A673 (cell line): Measurements from ENCODE around the gene LPP. TPM values are rescaled to one million over a fixed set of nuclear protein-coding genes. Genes with fewer than 3 reads are reported as not detected.

Source experiments
- BruUV-seq: library from RNA; stranded (reverse); fragments of 400-500 nt; replicated peaks from 2 replicates; lab custom pipeline; 2021; lab: Mats Ljungman, UMichigan
- CTCF ChIA-PET: fragments of 300-600 bp; sonication (Branson Sonifier 250); formaldehyde crosslinking; loops from one replicate; lab custom pipeline; 2022; ENCODE audit warnings: antibody characterized with exemption; lab: Charles Lee
- POLR2A ChIA-PET: fragments of 300-600 bp; sonication (Branson Sonifier 250); formaldehyde crosslinking; loops from one replicate; lab custom pipeline; 2022; ENCODE audit warnings: antibody characterized with exemption; ENCODE audit not compliant: low non-redundant PET; lab: Charles Lee
- DNase-seq: peaks from one replicate; pipeline ENCODE4 v3.0.0-alpha.2; 2015; ENCODE audit warnings: low spot score
- H3K27ac ChIP-seq: fragments of 200-600 bp; sonication (generic); 2 replicates; pipeline ENCODE4 v1.5.1; 2016; ENCODE audit warnings: mixed run types, low read depth, mild to moderate bottlenecking, mixed read lengths, antibody characterized with exemption, low read length; ENCODE audit not compliant: poor library complexity, severe bottlenecking
- H3K27me3 ChIP-seq: fragments of 200-600 bp; sonication (generic); replicated peaks from 2 replicates; pipeline ENCODE4 v1.6.1; 2017; ENCODE audit warnings: mixed run types, low read depth, mild to moderate bottlenecking, mixed read lengths, antibody characterized with exemption, low read length; ENCODE audit not compliant: insufficient read depth, poor library complexity
- H3K36me3 ChIP-seq: fragments of 200-600 bp; sonication (generic); 2 replicates; pipeline ENCODE4 v1.6.1; 2016; ENCODE audit warnings: mixed run types, mild to moderate bottlenecking, mixed read lengths, antibody characterized with exemption, low read length; ENCODE audit not compliant: insufficient read depth, poor library complexity, severe bottlenecking
- H3K4me1 ChIP-seq: fragments of 200-600 bp; sonication (generic); 2 replicates; pipeline ENCODE4 v1.6.1; 2017; ENCODE audit warnings: mixed run types, mild to moderate bottlenecking, mixed read lengths, antibody characterized with exemption, low read length; ENCODE audit not compliant: insufficient read depth, poor library complexity, severe bottlenecking
- H3K4me3 ChIP-seq: fragments of 200-600 bp; sonication (generic); 2 replicates; pipeline ENCODE4 v1.5.1; 2016; ENCODE audit warnings: low read depth, mixed run types, mild to moderate bottlenecking, mixed read lengths, low read length; ENCODE audit not compliant: poor library complexity, severe bottlenecking
- H3K9me3 ChIP-seq: fragments of 200-600 bp; sonication (generic); 2 replicates; pipeline ENCODE4 v1.6.1; 2016; ENCODE audit warnings: mixed run types, low read depth, mild to moderate bottlenecking, mixed read lengths, antibody characterized with exemption, low read length; ENCODE audit not compliant: poor library complexity, severe bottlenecking
- EZH2 ChIP-seq: fragments of 200-600 bp; sonication (generic); IDR thresholded peaks from 2 replicates; pipeline ENCODE4 v1.6.1; 2017; ENCODE audit warnings: borderline replicate concordance, low read depth, mild to moderate bottlenecking, mixed read lengths, antibody characterized with exemption, low read length; ENCODE audit not compliant: poor library complexity, severe bottlenecking
- intact Hi-C: fragments of 100-400 bp; cut with micrococcal nuclease; formaldehyde crosslinking; loops from one replicate; pipeline ENCODE4 v1.10.0; 2022; ENCODE audit not compliant: unreplicated experiment
- total RNA-seq: library from RNA; stranded (reverse); gene quantifications from 2 replicates; pipeline ENCODE4 v1.2.3, GENCODE V29; 2021
- TF ChIP-seq, protein P1 (sequence below): fragments of 300-800, 200-600 bp; sonication (generic); conservative IDR thresholded peaks from 2 replicates; pipeline ENCODE4 v1.5.1; 2017; ENCODE audit warnings: low read depth, mild to moderate bottlenecking, antibody characterized with exemption, low read length, moderate library complexity, mixed read lengths

Gene LPP
- total RNA-seq, 1 experiment from 2014 or later: 39.7 TPM

DNA sequence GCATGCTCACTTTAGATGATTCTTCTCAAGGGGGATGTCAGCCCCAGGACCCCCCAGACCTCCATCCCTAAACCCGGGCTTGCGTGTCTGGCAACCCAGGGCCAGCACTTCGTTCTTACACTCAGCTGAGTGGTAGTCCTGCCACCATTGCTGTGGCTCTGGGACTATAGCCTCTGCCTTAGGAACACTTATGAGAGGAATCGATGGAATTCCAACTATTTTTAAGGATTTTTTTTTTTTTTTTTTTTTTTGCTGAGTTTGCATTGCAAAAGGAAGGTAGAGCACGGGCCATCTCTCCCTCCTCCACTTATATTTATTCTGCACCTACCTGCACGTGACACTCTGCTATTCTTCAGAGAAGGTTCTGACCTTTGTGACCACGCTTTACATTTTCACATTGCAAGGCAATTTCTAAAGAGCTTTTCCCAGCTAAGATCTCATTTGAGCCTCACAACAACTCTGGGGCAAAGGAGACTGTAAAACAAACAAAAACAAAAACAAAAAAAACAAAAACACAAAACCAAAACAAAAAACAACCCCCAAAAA lies 113.9 kb downstream of the LPP start:
- no TSS peak for BruUV-seq

DNA sequence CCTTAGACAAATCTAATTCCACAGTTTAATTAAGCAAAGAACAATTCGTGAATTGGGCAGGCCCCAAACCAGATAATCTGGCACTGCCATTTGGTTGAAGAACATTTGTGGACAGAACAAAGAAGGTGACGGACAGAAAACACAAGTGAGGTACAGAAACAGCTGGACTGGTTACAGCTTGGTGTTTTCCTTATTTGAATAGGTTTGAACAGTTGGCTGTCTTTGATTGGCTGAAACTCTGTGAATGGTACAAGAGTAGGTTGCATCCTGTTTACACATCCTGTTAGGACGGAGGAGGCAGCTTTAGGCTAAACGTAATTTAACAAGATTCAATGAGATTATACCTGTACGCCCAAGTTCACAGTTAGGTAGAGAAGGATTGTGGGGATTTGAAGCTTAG lies 114.4 kb downstream of the LPP start:
- no peak for DNase-seq
- Histone ChIP-seq H3K4me3 (no peak overlapping the region), H3K36me3 (no peaks in the 10 kb centered on the region), H3K9me3 (no peaks in the 10 kb centered on the region), H3K27me3 (no peaks in the 10 kb centered on the region), H3K27ac (no peak overlapping the region), H3K4me1 (peaks cover 5% of the 10 kb centered on the region)
- intact Hi-C loops: no loop called here
- ChIA-PET POLR2A (no interaction called here), CTCF (no interaction called here)
- TF ChIP-seq, protein P1, sequence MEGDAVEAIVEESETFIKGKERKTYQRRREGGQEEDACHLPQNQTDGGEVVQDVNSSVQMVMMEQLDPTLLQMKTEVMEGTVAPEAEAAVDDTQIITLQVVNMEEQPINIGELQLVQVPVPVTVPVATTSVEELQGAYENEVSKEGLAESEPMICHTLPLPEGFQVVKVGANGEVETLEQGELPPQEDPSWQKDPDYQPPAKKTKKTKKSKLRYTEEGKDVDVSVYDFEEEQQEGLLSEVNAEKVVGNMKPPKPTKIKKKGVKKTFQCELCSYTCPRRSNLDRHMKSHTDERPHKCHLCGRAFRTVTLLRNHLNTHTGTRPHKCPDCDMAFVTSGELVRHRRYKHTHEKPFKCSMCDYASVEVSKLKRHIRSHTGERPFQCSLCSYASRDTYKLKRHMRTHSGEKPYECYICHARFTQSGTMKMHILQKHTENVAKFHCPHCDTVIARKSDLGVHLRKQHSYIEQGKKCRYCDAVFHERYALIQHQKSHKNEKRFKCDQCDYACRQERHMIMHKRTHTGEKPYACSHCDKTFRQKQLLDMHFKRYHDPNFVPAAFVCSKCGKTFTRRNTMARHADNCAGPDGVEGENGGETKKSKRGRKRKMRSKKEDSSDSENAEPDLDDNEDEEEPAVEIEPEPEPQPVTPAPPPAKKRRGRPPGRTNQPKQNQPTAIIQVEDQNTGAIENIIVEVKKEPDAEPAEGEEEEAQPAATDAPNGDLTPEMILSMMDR: no peak
- TF ChIP-seq EZH2: no peak
- BruUV-seq: no TSS peak

More for the DNA sequence above, 113.9 kb downstream of the LPP start:
- H3K27ac ChIP-seq: no peak overlapping the region
- H3K36me3 ChIP-seq: no peaks in the 10 kb centered on the region
- no peaks in the 10 kb centered on the region for H3K9me3 ChIP-seq
- peaks cover 10% of the 10 kb centered on the region for H3K4me1 ChIP-seq
- H3K27me3 ChIP-seq: no peaks in the 10 kb centered on the region
- ChIA-PET POLR2A (no interaction called here), CTCF (no interaction called here)
- no peak for DNase-seq
- TF ChIP-seq EZH2: no peak
- TF ChIP-seq, protein P1: no peak
- intact Hi-C loops: no loop called here
- no peak overlapping the region for H3K4me3 ChIP-seq

DNA sequence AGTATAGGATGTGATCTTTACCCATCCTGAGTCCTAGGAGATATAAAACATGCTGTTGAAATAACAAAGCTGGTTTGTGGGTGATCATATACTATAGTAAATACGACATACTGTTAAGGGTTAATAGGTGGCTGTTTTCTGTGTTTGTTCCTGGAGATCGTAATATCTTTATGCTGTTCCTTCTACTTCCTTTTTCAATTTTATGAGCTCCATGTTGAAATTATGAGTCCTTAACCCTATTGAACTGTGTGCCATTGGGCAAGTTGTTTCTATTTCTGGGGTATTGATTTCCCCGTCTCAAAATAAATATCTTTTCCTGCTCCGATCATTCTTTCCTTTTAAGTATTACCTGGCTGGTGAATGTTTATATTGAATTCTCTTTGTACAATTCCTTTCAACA lies 115.1 kb downstream of the LPP start:
- CTCF ChIA-PET: no interaction called here
- POLR2A ChIA-PET: no interaction called here
- no peak for TF ChIP-seq EZH2
- Histone ChIP-seq H3K4me3 (no peak overlapping the region), H3K9me3 (no peaks in the 10 kb centered on the region), H3K4me1 (peaks cover 5% of the 10 kb centered on the region), H3K27ac (no peak overlapping the region), H3K27me3 (no peaks in the 10 kb centered on the region), H3K36me3 (no peaks in the 10 kb centered on the region)
- DNase-seq: no peak
- intact Hi-C loops: no loop called here
- no TSS peak for BruUV-seq

DNA sequence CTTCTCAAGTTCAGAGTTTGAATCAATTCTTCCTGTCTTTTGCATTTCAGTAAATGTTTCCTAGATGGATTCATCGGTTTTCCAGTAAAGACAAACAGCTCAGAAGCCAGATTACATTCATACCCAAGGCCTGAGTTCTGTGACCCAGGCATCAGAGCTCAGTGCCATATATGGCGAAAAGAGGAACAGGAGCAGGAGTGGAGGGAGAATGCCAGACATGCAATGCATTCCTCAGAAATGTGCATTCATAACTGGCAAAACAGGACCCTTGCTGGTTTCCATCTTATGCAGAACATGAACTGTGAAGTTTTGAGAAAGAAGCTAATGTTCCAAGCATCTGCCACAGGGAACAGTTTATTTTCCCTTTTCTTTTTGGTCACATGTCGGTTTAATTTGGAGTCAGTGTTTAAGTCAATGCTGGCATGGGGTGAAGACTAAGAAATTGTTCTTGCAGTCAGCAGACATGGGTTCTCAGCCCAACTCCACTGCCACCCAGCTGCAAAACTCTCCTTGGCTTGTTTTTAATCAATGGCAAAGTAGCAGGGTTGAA lies 116.5 kb downstream of the LPP start:
- TF ChIP-seq, protein P1: no peak
- no peak for TF ChIP-seq EZH2
- Histone ChIP-seq H3K9me3 (no peaks in the 10 kb centered on the region), H3K4me3 (no peak overlapping the region), H3K27ac (peak overlapping the region; percentile 2), H3K27me3 (no peaks in the 10 kb centered on the region), H3K36me3 (no peaks in the 10 kb centered on the region), H3K4me1 (peaks cover 5% of the 10 kb centered on the region)
- no TSS peak for BruUV-seq
- intact Hi-C loops: no loop called here
- ChIA-PET POLR2A (no interaction called here), CTCF (no interaction called here)
- peak; percentile 25 for DNase-seq
